ENCODE results near the gene WDR38. TPM values are rescaled to one million over a fixed set of nuclear protein-coding genes. Genes with fewer than 3 reads are reported as not detected.

Gene WDR38
- total RNA-seq, 1 donor from 2014 or later = not detected

DNA sequence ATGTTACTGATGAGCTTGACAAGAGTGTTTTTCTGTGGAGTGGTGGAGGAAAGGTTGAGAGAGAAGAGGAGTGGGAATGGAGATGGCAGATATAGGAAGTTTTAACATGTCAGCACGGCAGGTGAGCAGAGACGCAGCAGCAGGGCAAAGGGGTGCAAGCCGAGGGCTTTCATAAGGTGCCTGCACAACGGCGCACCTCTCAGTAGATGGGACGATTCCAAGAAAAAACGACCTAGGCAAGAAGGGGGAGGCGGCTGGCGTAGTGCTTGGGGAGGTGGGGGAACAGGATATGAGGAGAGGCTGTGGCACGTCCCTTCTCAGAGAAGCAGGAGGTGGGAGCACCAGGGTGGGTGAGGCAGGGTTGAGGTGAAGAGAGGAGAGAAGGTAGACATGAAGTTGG lies 33.2 kb downstream of the WDR38 start:
- TF ChIP-seq CTCF (IDR thresholded peaks at IDR 0.05) = no peak
- DNase-seq (no peak), ATAC-seq (no peak)

DNA sequence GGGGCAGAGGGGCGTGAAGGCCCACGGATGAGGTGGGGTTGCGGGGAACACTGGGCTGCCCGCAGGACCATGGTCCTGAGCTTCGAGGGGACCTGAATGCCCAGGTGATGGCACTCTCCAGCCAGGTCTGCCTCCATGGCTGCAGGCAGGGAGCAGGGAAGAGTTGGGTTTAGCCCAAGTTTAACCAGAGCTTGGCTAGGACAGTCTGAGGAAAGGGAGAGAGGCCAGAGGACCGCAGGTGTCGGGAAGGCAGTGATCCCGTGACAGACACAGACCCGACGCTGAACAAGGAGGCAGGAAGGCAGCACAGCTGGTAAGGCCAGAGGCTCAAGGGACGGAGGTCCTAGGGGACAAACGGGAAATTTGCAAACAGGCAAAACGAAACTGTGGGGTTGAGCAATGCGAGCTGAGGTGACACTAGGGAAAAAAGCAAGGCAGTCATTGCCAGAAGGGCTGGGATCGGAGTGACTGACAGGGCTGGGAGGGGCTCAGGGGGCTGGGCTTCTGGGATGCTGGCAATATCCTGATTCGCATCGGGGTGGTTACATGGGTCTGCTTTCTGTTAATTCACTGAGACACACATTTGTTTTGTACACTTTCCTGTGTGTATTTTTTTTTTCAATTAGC lies 33.7 kb downstream of the WDR38 start:
- no peak for TF ChIP-seq CTCF (IDR thresholded peaks at IDR 0.05)
- Histone ChIP-seq H3K4me1 (no peaks in the 10 kb centered on the region), H3K4me3 (no peak overlapping the region), H3K27ac (no peak overlapping the region), H3K27me3 (no peaks in the 10 kb centered on the region), H3K9me3 (no peaks in the 10 kb centered on the region), H3K36me3 (peaks cover 89% of the 10 kb centered on the region)
- ATAC-seq = no peak
- intact Hi-C loops (cut with DNase I) = no loop called here
- DNase-seq = no peak

More for the DNA sequence above, 33.2 kb downstream of the WDR38 start:
- Histone ChIP-seq H3K9me3 (no peaks in the 10 kb centered on the region), H3K27ac (no peak overlapping the region), H3K27me3 (no peaks in the 10 kb centered on the region), H3K36me3 (peaks cover 93% of the 10 kb centered on the region), H3K4me3 (no peak overlapping the region), H3K4me1 (no peaks in the 10 kb centered on the region)
- intact Hi-C loops (cut with DNase I) = no loop called here

DNA sequence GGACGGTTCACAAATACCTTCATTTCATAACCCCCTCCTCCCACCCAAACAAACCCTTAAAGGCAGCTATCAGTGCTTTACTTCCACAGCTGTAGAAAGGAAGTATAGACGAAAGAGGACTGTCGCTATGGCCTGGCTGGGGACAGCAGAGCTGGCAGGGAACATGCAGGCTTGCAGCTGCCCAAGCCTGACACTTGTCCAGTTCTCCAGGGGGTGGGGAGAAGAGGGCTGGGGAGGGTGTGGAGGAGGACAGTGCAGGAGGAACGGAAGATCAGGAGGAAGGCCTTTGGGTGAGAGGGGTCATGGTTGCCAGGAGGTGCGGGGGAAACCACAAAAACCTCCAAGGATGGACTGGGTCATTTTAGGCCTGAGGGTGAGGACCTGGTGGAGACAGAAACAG lies 34.6 kb downstream of the WDR38 start:
- no peak for DNase-seq
- H3K36me3 ChIP-seq = peaks cover 86% of the 10 kb centered on the region
- no peaks in the 10 kb centered on the region for H3K4me1 ChIP-seq
- no peak for TF ChIP-seq CTCF (IDR thresholded peaks at IDR 0.05)
- intact Hi-C loops (cut with DNase I) = no loop called here
- no peaks in the 10 kb centered on the region for H3K27me3 ChIP-seq
- H3K9me3 ChIP-seq = no peaks in the 10 kb centered on the region
- ATAC-seq = no peak
- H3K27ac ChIP-seq = no peak overlapping the region
- no peak overlapping the region for H3K4me3 ChIP-seq

- H3K4me1 ChIP-seq = no peaks in the 10 kb centered on the region
- intact Hi-C loops (cut with DNase I) = no loop called here
- no peaks in the 10 kb centered on the region for H3K27me3 ChIP-seq
- H3K9me3 ChIP-seq = no peaks in the 10 kb centered on the region
- H3K36me3 ChIP-seq = peaks cover 90% of the 10 kb centered on the region
- no peak overlapping the region for H3K27ac ChIP-seq
- no peak overlapping the region for H3K4me3 ChIP-seq
- no peak for TF ChIP-seq CTCF (IDR thresholded peaks at IDR 0.05)
- DNase-seq (no peak), ATAC-seq (no peak)
Observed at GRCh38 chr9:124889006-124889405, 35.7 kb downstream of the WDR38 start.

DNA sequence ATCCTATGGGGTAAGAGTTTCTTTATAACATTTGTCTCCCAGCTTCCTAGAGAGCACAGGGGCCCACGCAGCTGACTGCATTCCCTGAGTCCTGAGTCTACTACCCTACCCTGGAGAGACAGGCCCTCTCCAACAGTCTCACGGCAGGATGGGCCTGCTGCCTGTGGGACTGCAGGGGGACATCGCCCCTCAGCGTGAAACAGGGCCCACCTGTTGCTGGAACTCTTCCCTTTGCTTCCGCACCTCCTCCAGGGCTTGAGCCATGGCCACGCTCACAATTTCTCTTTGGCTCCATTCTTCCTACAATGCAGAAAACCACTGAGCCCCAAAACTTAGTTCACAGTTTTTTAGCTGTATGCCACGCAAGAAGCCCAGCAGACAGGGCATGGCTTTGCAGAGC lies 36.9 kb downstream of the WDR38 start:
- ATAC-seq (no peak), DNase-seq (no peak)
- Histone ChIP-seq H3K27me3 (no peaks in the 10 kb centered on the region), H3K9me3 (no peaks in the 10 kb centered on the region), H3K27ac (no peak overlapping the region), H3K4me1 (no peaks in the 10 kb centered on the region), H3K4me3 (no peak overlapping the region), H3K36me3 (peaks cover 79% of the 10 kb centered on the region)
- intact Hi-C loops (cut with DNase I) = no loop called here
- no peak for TF ChIP-seq CTCF (IDR thresholded peaks at IDR 0.05)
